ENCODE results near the gene C6orf89.
"Not testable (repeated sequence)": the region's sequence is repeated elsewhere in the genome, so short reads cannot be mapped to it uniquely, and the experiment has no call there.

The C6orf89 gene

GRCh38 chr6:36888654-36889481 lies 3.1 kb downstream of the C6orf89 start:
- no peak for DNase-seq

- no peak for DNase-seq
Observed at GRCh38 chr6:36890112-36890663, 4.4 kb downstream of the C6orf89 start.

- DNase-seq, result not testable (repeated sequence)
Observed at GRCh38 chr6:36891153-36891552, 5.4 kb downstream of the C6orf89 start.

GRCh38 chr6:36893976-36894932 lies 8.5 kb downstream of the C6orf89 start:
- DNase-seq, result no peak

- DNase-seq, result no peak
Observed at GRCh38 chr6:36897609-36898008, 11.9 kb downstream of the C6orf89 start.

- DNase-seq, result no peak
Observed at GRCh38 chr6:36904114-36904513, 18.4 kb downstream of the C6orf89 start.

GRCh38 chr6:36904851-36905393 lies 19.2 kb downstream of the C6orf89 start:
- DNase-seq, result no peak

- no peak for DNase-seq
Observed at GRCh38 chr6:36906539-36907325, 21.0 kb downstream of the C6orf89 start.

- DNase-seq, result no peak
Observed at GRCh38 chr6:36907781-36908180, 22.0 kb downstream of the C6orf89 start.

- no peak for DNase-seq
Observed at GRCh38 chr6:36908747-36909146, 23.0 kb downstream of the C6orf89 start.

GRCh38 chr6:36912030-36912454 lies 26.3 kb downstream of the C6orf89 start:
- no peak for DNase-seq

- DNase-seq, result peak in 1 of 2 experiments; percentile 57
Observed at GRCh38 chr6:36912586-36912985, 26.8 kb downstream of the C6orf89 start.

- DNase-seq, result no peak
Observed at GRCh38 chr6:36913082-36913481, 27.3 kb downstream of the C6orf89 start.

GRCh38 chr6:36914227-36914794 lies 28.6 kb downstream of the C6orf89 start:
- DNase-seq, result peak in 1 of 2 experiments; percentile 57

GRCh38 chr6:36915599-36915998 lies 29.8 kb downstream of the C6orf89 start:
- no peak for DNase-seq

- DNase-seq, result no peak
Observed at GRCh38 chr6:36916126-36916525, 30.4 kb downstream of the C6orf89 start.

GRCh38 chr6:36917541-36918193 lies 31.9 kb downstream of the C6orf89 start:
- DNase-seq, result no peak

- DNase-seq, result no peak
Observed at GRCh38 chr6:36920049-36920448, 34.3 kb downstream of the C6orf89 start.

GRCh38 chr6:36920546-36920945 lies 34.8 kb downstream of the C6orf89 start:
- no peak for DNase-seq

- DNase-seq, result no peak
Observed at GRCh38 chr6:36924131-36924530, 38.4 kb downstream of the C6orf89 start.

GRCh38 chr6:36924778-36925374 lies 39.1 kb downstream of the C6orf89 start:
- no peak for DNase-seq

All from SW 1271 (cell line).